OCI-LY7 (cell line): Measurements from ENCODE around the gene BMAL1.

ENCODE experiments used
- CTCF ChIP-seq: fragments of 200-600 bp; sonication (generic); conservative IDR thresholded peaks from 2 replicates; pipeline ENCODE4 v1.5.1; 2014; ENCODE audit warnings: mild to moderate bottlenecking, antibody characterized with exemption, low read length, moderate library complexity, mixed read lengths
- EZH2phosphoT487 ChIP-seq: fragments of 200-600 bp; sonication (generic); IDR thresholded peaks from 2 replicates; pipeline ENCODE4 v1.6.1; 2018; ENCODE audit warnings: low read depth, borderline replicate concordance, mild to moderate bottlenecking, mixed run types, antibody characterized with exemption, low read length, moderate library complexity, mixed read lengths

GRCh38 chr11:13315517-13316432, 38.2 kb downstream of the BMAL1 start:
- TF ChIP-seq CTCF (no peak), EZH2phosphoT487 (no peak)
